OCI-M2 (cell line): ENCODE results near the gene AKAP6.

Experiments
- DNase-seq: peaks from one replicate; lab custom pipeline; 2025; ENCODE audit not compliant: unreplicated experiment; lab: John Stamatoyannopoulos, UW

The AKAP6 gene

GRCh38 chr14:32813401-32813800 is 484.3 kb downstream of the AKAP6 start:
- DNase-seq: no peak

GRCh38 chr14:32814721-32815120 is 485.6 kb downstream of the AKAP6 start:
- DNase-seq: no peak

GRCh38 chr14:32816588-32816987 is 487.5 kb downstream of the AKAP6 start:
- DNase-seq: no peak

- DNase-seq: no peak
Measured at GRCh38 chr14:32817780-32818179, 488.7 kb downstream of the AKAP6 start.

- no peak for DNase-seq
Measured at GRCh38 chr14:32818581-32818980, 489.5 kb downstream of the AKAP6 start.

- no peak for DNase-seq
Measured at GRCh38 chr14:32820181-32820580, 491.1 kb downstream of the AKAP6 start.

- DNase-seq: no peak
Measured at GRCh38 chr14:32820682-32821081, 491.6 kb downstream of the AKAP6 start.

GRCh38 chr14:32821964-32822653 is 493.0 kb downstream of the AKAP6 start:
- no peak for DNase-seq

- DNase-seq: no peak
Measured at GRCh38 chr14:32823706-32824105, 494.6 kb downstream of the AKAP6 start.

- DNase-seq: no peak
Measured at GRCh38 chr14:32824195-32824594, 495.1 kb downstream of the AKAP6 start.

GRCh38 chr14:32825058-32825457 is 496.0 kb downstream of the AKAP6 start:
- DNase-seq: no peak

- no peak for DNase-seq
Measured at GRCh38 chr14:32826404-32827082, 497.4 kb downstream of the AKAP6 start.

- DNase-seq: no peak
Measured at GRCh38 chr14:32827514-32827913, 498.4 kb downstream of the AKAP6 start.

- no peak for DNase-seq
Measured at GRCh38 chr14:32835924-32836323, 506.8 kb downstream of the AKAP6 start.

GRCh38 chr14:32841698-32842097 is 512.6 kb downstream of the AKAP6 start:
- DNase-seq: no peak

GRCh38 chr14:32846821-32847365 is 517.8 kb downstream of the AKAP6 start:
- no peak for DNase-seq

GRCh38 chr14:32847867-32848266 is 518.8 kb downstream of the AKAP6 start:
- DNase-seq: no peak

GRCh38 chr14:32865827-32866376 is 536.8 kb downstream of the AKAP6 start:
- no peak for DNase-seq

- no peak for DNase-seq
Measured at GRCh38 chr14:32883188-32883587, 554.1 kb downstream of the AKAP6 start.
